Activated T-helper 17 cell treated with anti-CD3 and anti-CD28 coated beads, Interleukin-2, amount 50 U/mL, for 72 hours (primary cell): ENCODE results near the gene KNTC1. TPM values are rescaled to one million over a fixed set of nuclear protein-coding genes. Genes with fewer than 3 reads are reported as not detected.
"Not testable (repeated sequence)": the region's sequence is repeated elsewhere in the genome, so short reads cannot be mapped to it uniquely, and the experiment has no call there.

ENCODE experiments used
- ATAC-seq: fragments of 150-1000 bp; cut with Tn5 transposase; replicated peaks from 2 replicates; pipeline ENCODE4 v1.10.0; 2021; ENCODE audit warnings: mild to moderate bottlenecking, moderate library complexity
- H3K27ac Mint-ChIP-seq: one replicate; pipeline ENCODE4 v1.8.0; 2022; ENCODE audit warnings: mixed read lengths
- H3K27me3 Mint-ChIP-seq: one replicate; pipeline ENCODE4 v1.8.0; 2022; ENCODE audit warnings: mixed read lengths
- H3K36me3 Mint-ChIP-seq: one replicate; pipeline ENCODE4 v1.8.0; 2022; ENCODE audit warnings: low read depth, mild to moderate bottlenecking, mixed read lengths
- H3K4me1 Mint-ChIP-seq: one replicate; pipeline ENCODE4 v1.8.0; 2022; ENCODE audit warnings: mixed read lengths
- H3K4me3 Mint-ChIP-seq: one replicate; pipeline ENCODE4 v1.8.0; 2022; ENCODE audit warnings: mild to moderate bottlenecking, mixed read lengths
- H3K9me3 Mint-ChIP-seq: one replicate; pipeline ENCODE4 v1.8.0; 2022; ENCODE audit warnings: mixed read lengths
- total RNA-seq, 2 donors: library from RNA; stranded (reverse); gene quantifications; one replicate each; pipeline ENCODE4 v1.2.3, GENCODE V29; 2022

KNTC1 gene
- total RNA-seq, 2 donors from 2014 or later = 128 to 148 TPM

DNA sequence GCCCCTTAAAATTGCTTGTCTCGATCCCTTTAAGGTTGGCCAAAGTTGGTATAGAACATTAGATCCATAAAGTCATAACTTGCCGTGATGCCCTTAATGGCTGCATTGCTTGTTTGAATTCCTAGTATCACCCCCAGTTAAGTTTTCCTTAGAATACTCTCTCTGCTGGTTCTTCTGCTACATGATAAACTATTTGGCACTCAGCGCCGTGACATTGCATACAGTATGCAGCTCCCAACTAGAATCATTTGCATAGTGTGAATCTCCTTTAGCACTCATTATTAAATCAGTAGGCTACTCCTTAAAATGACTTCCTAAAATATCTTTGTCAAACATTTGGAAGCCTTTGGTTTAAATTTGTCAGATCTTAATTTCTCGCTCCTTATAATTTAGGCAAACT is 42.2 kb downstream of the KNTC1 start:
- Mint-ChIP-seq H3K9me3 (no peaks in the 10 kb centered on the region), H3K4me1 (no peaks in the 10 kb centered on the region), H3K36me3 (peaks cover 91% of the 10 kb centered on the region), H3K4me3 (no peak overlapping the region), H3K27me3 (no peaks in the 10 kb centered on the region), H3K27ac (no peak overlapping the region)
- no peak for ATAC-seq

DNA sequence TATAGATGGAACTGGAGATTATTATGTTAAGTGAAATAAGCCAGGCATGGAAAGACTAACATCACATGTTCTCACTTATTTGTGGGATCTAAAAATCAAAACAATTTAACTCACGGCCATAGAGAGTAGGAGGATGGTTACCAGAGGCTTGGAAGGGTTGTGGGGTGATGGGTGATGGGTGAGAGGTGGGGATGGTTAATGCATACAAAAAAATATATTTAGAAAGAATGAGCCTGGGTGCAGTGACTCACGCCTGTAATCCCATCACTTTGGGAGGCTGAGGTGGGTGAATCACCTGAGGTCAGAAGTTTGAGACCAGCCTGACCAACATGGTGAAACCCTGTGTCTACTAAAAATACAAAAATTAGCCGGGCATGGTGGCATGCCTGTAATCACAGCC is 43.0 kb downstream of the KNTC1 start:
- not testable (repeated sequence) for H3K27ac Mint-ChIP-seq, H3K9me3 Mint-ChIP-seq, H3K27me3 Mint-ChIP-seq, H3K4me3 Mint-ChIP-seq, H3K4me1 Mint-ChIP-seq
- H3K36me3 Mint-ChIP-seq = peaks cover 92% of the 10 kb centered on the region
- ATAC-seq = peak; percentile 31

DNA sequence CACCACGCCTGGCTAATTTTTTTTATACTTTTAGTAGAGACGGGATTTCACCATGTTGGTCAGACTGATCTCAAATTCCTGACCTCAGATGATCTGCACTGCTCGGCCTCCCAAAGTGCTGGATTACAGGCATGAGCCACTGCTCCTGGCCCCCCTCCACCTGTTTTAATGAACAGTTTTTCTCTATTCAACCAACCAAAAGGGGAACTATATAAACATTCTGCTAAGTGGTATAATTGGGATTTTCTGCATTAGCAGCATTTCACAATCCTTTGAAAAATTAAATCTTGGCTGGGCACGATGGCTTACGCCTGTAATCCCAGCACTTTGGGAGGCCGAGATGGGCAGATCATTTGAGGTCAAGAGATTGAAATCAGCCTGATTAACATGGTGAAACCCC is 44.8 kb downstream of the KNTC1 start:
- Mint-ChIP-seq H3K27ac (no peak overlapping the region), H3K4me1 (no peaks in the 10 kb centered on the region), H3K4me3 (no peak overlapping the region), H3K36me3 (peaks cover 97% of the 10 kb centered on the region), H3K9me3 (no peaks in the 10 kb centered on the region), H3K27me3 (no peaks in the 10 kb centered on the region)
- ATAC-seq = no peak

DNA sequence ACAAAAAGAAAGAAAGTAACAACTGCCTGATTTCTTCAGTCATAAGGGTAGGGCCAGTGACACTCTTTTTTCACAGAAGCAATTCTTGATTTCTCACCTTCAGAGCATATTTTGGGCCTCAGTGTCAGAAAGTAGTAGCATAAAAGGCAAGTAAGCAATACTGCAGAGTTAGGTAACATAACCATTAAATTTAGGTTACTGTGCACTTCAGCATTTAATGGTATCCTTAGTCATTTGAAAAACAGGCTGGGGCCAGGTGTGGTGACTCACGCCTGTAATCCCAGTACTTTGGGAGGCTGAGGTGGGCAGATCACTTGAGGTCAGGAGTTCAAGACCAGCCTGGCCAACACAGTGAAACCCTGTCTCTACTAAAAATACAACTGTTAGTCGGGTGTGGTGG is 56.2 kb downstream of the KNTC1 start:
- H3K27ac Mint-ChIP-seq, H3K27me3 Mint-ChIP-seq, H3K4me1 Mint-ChIP-seq, H3K9me3 Mint-ChIP-seq, H3K4me3 Mint-ChIP-seq: not testable (repeated sequence)
- ATAC-seq = peak; percentile 73
- peaks cover 95% of the 10 kb centered on the region for H3K36me3 Mint-ChIP-seq

DNA sequence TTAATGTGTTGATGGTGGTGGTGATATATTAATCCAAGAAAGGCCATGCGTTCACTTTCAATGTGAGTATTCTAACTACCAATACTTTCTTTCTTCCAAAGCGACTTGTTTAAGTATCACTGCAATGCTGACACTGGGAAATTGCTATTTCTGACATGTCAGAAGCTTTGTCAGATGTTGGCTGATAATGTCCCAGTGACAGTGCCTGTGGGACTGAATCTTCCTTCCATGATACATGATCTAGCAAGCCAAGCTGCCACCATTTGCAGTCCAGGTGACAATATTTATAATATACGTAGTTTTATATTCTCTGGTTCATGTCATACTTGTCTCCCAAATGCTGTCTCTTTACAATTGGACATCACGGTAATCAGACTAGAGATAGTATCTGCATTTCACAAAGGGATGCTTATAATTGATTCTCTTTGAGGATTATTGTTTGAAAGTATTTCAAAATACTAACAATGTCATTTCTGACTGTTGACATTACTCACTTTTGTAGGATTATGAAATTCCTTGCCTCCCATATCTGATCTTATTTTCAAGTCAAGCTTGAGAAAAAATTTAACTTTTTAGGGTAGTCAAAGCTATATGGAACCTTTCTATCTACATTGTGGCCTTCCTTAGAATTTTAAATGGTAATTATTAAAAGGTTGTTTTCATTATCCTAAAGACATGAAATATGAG is 57.3 kb downstream of the KNTC1 start:
- Mint-ChIP-seq H3K27me3 (no peaks in the 10 kb centered on the region), H3K27ac (no peak overlapping the region), H3K36me3 (peaks cover 90% of the 10 kb centered on the region), H3K4me1 (no peaks in the 10 kb centered on the region), H3K9me3 (no peaks in the 10 kb centered on the region), H3K4me3 (no peak overlapping the region)
- no peak for ATAC-seq

DNA sequence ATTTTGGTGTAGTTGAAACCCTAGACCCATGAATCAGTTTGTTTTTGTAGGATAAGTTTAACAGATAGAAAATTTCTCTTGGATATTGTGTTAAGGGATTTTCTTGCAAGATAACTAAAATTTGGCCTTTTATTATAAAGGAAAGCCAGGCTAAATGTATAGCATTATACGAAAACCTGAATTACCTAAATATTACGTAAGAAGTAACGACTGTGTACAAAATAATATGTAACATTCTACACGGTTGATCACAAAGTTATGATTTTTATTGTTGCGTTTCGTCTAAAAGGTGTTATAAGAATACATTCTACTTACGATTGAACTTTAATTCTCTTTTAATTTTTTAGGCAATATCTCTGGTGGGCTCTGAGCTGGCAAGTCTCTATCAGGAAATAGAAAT is 63.9 kb downstream of the KNTC1 start:
- Mint-ChIP-seq H3K27me3 (no peaks in the 10 kb centered on the region), H3K4me1 (peaks cover 4% of the 10 kb centered on the region), H3K27ac (no peak overlapping the region), H3K4me3 (no peak overlapping the region), H3K36me3 (peaks cover 83% of the 10 kb centered on the region), H3K9me3 (no peaks in the 10 kb centered on the region)
- no peak for ATAC-seq

DNA sequence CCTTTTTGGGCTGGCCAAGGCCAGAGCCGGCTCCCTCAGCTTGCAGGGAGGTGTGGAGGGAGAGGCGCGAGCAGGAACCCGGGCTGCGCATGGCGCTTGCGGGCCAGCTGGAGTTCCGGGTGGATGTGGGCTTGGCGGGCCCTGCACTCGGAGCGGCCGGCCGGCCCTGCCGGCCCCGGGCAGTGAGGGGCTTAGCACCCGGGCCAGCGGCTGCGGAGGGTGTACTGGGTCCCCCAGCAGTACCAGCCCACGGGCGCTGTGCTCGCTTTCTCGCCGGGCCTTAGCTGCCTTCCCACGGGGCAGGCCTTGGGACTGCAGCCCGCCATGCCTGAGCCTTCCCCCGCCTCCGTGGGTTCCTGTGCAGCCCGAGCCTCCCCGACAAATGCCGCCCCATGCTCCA is 64.9 kb downstream of the KNTC1 start:
- not testable (repeated sequence) for H3K27me3 Mint-ChIP-seq, ATAC-seq, H3K4me1 Mint-ChIP-seq, H3K27ac Mint-ChIP-seq, H3K4me3 Mint-ChIP-seq, H3K9me3 Mint-ChIP-seq
- peaks cover 79% of the 10 kb centered on the region for H3K36me3 Mint-ChIP-seq

- H3K4me1 Mint-ChIP-seq, H3K4me3 Mint-ChIP-seq, H3K27me3 Mint-ChIP-seq, ATAC-seq, H3K9me3 Mint-ChIP-seq, H3K27ac Mint-ChIP-seq: not testable (repeated sequence)
- peaks cover 80% of the 10 kb centered on the region for H3K36me3 Mint-ChIP-seq
Measured at GRCh38 chr12:122592543-122592942, 65.5 kb downstream of the KNTC1 start.

DNA sequence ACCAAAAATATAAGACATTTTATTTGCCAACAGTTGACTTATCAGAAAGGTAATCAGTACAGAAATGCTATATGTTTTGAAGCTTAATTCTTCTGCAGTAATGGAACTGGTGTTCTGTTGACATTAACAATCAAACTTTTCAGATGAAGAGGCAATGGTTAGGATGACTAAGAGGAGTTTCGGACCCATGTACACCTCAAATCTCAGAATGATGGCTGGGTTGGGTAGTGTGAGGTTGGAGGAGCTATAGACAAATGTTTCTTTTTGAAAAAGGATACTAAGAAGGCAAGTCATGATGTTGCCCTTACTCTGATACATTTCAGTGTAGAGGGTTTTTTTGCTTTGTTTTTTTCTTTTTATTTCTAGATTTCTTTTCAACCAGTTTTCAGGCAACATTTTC is 66.9 kb downstream of the KNTC1 start:
- ATAC-seq = peak; percentile 99
- Mint-ChIP-seq H3K4me3 (no peak overlapping the region), H3K27ac (peak overlapping the region; percentile 78), H3K36me3 (peaks cover 77% of the 10 kb centered on the region), H3K27me3 (no peaks in the 10 kb centered on the region), H3K9me3 (no peaks in the 10 kb centered on the region), H3K4me1 (peaks cover 4% of the 10 kb centered on the region)

DNA sequence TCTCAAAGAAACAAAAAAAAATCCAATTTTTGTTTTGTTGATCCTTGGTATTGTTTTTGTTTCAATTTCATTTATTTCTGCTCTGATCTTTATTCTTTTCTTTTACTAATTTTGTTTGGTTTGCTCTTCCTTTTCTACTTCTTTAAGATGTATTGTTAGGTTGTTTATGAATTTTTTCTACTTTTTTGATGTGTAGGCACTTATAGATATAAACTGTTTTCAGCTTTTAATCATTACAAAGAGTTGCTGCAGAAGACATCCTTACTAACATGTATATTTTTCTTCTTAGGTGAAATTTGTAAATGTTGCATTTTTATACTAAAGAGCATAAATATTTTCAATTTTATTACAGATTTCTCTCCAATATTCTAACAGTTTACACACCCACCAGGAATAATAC is 69.8 kb downstream of the KNTC1 start:
- Mint-ChIP-seq H3K36me3 (peaks cover 65% of the 10 kb centered on the region), H3K9me3 (no peaks in the 10 kb centered on the region), H3K27me3 (no peaks in the 10 kb centered on the region), H3K27ac (no peak overlapping the region), H3K4me1 (peaks cover 4% of the 10 kb centered on the region), H3K4me3 (no peak overlapping the region)
- no peak for ATAC-seq

DNA sequence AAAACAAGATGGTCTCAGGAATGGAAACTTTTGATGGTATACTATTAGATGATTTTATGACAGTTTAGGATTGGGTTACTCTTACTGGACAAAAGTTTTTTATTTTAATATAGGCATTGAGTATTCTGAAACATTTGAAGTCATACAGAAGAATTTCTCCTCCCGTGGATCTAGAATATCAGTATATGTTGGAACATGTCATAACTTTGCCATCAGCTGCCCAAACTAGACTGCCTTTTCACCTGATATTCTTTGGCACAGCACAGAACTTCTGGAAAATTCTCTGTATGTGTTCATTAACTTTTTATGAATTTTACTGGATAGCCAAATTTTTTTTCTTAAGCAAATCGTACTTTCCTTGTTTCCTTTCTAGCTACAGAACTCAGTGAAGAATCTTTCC is 75.4 kb downstream of the KNTC1 start:
- Mint-ChIP-seq H3K27me3 (no peaks in the 10 kb centered on the region), H3K4me3 (no peak overlapping the region), H3K9me3 (no peaks in the 10 kb centered on the region), H3K27ac (no peak overlapping the region), H3K4me1 (no peaks in the 10 kb centered on the region), H3K36me3 (peaks cover 74% of the 10 kb centered on the region)
- no peak for ATAC-seq

DNA sequence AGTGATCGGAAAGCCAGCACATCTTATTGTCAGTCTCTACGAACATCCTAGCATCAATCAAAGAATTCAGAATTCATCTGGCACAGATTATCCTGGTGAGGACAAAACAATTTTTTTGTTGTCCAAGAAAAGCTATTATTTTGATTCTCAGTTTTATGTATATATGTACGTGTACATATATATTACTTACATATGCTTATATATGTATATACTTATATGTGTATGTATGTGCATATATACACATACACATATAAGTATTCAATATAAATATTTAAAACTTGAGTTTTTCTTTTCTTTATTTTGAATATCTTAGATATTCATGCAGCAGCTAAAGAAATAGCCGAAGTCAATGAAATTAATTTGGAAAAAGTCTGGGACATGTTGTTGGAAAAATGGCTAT is 77.9 kb downstream of the KNTC1 start:
- ATAC-seq = no peak
- no peak overlapping the region for H3K4me3 Mint-ChIP-seq
- peaks cover 67% of the 10 kb centered on the region for H3K36me3 Mint-ChIP-seq
- H3K27ac Mint-ChIP-seq = no peak overlapping the region
- H3K9me3 Mint-ChIP-seq = no peaks in the 10 kb centered on the region
- no peaks in the 10 kb centered on the region for H3K4me1 Mint-ChIP-seq
- H3K27me3 Mint-ChIP-seq = no peaks in the 10 kb centered on the region

GRCh38 chr12:122609732-122610131 is 82.7 kb downstream of the KNTC1 start:
- no peaks in the 10 kb centered on the region for H3K9me3 Mint-ChIP-seq
- no peak overlapping the region for H3K4me3 Mint-ChIP-seq
- H3K27me3 Mint-ChIP-seq = no peaks in the 10 kb centered on the region
- no peak for ATAC-seq
- peaks cover 89% of the 10 kb centered on the region for H3K36me3 Mint-ChIP-seq
- no peak overlapping the region for H3K27ac Mint-ChIP-seq
- H3K4me1 Mint-ChIP-seq = no peaks in the 10 kb centered on the region

- Mint-ChIP-seq H3K4me3 (no peak overlapping the region), H3K36me3 (peaks cover 89% of the 10 kb centered on the region), H3K27me3 (no peaks in the 10 kb centered on the region), H3K4me1 (no peaks in the 10 kb centered on the region), H3K27ac (no peak overlapping the region), H3K9me3 (no peaks in the 10 kb centered on the region)
- no peak for ATAC-seq
Measured at GRCh38 chr12:122610207-122610606, 83.2 kb downstream of the KNTC1 start.

GRCh38 chr12:122610911-122611310 is 83.9 kb downstream of the KNTC1 start:
- H3K27me3 Mint-ChIP-seq = no peaks in the 10 kb centered on the region
- H3K27ac Mint-ChIP-seq = no peak overlapping the region
- peaks cover 89% of the 10 kb centered on the region for H3K36me3 Mint-ChIP-seq
- H3K9me3 Mint-ChIP-seq = no peaks in the 10 kb centered on the region
- no peak for ATAC-seq
- no peak overlapping the region for H3K4me3 Mint-ChIP-seq
- no peaks in the 10 kb centered on the region for H3K4me1 Mint-ChIP-seq

DNA sequence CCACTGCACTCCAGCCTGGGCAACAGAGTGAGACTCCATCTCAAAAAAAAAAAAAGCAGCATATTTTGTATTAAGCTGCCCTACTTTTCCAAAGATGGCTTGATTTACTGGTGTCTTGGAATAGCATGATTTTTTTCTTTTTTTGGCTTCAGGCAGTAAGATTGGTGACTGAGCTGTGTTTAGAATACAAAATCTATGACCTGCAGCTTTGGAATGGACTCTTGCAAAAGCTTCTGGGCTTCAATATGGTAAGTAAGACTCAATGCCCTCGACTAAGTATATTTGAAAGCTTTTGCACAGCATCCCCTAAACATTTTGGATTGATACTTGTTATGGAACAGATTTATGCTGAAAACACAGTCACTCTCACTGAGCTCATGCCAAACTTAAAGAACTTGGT is 87.8 kb downstream of the KNTC1 start:
- H3K36me3 Mint-ChIP-seq = peaks cover 100% of the 10 kb centered on the region
- H3K4me3 Mint-ChIP-seq = no peak overlapping the region
- no peaks in the 10 kb centered on the region for H3K27me3 Mint-ChIP-seq
- H3K9me3 Mint-ChIP-seq = no peaks in the 10 kb centered on the region
- no peak overlapping the region for H3K27ac Mint-ChIP-seq
- no peak for ATAC-seq
- no peaks in the 10 kb centered on the region for H3K4me1 Mint-ChIP-seq
